ENCODE measurements around the gene TPM2.
A peak's percentile ranks its signal among the peaks of the same experiment; 100 is the strongest.

TPM2 gene

GRCh38 chr9:35716230-35716629, 26.5 kb upstream of the TPM2 start:
- H3K27me3 ChIP-seq (ENCODE audit: insufficient read depth, low read depth, severe bottlenecking) = no peaks in the 10 kb centered on the region
- H3K9me3 ChIP-seq (ENCODE audit: severe bottlenecking) = no peaks in the 10 kb centered on the region
- H3K4me3 ChIP-seq (ENCODE audit: low read depth, low read length) = no peak overlapping the region
- 0 out of 2 replicates have a peak, but pooled peaks have one; percentile 27 for TF ChIP-seq CTCF (IDR thresholded peaks at IDR 0.05; ENCODE audit: low read depth, low read length)
- no peak for DNase-seq
- H3K27ac ChIP-seq = no peak overlapping the region
- peaks cover 87% of the 10 kb centered on the region for H3K36me3 ChIP-seq

GRCh38 chr9:35714579-35715252, 25.0 kb upstream of the TPM2 start:
- no peak for TF ChIP-seq CTCF (IDR thresholded peaks at IDR 0.05; ENCODE audit: low read depth, low read length)
- Histone ChIP-seq H3K36me3 (peaks cover 85% of the 10 kb centered on the region), H3K4me3 (ENCODE audit: low read depth, low read length) (no peak overlapping the region), H3K9me3 (ENCODE audit: severe bottlenecking) (no peaks in the 10 kb centered on the region), H3K27ac (no peak overlapping the region), H3K27me3 (ENCODE audit: insufficient read depth, low read depth, severe bottlenecking) (no peaks in the 10 kb centered on the region)
- no peak for DNase-seq

GRCh38 chr9:35714123-35714522, 24.4 kb upstream of the TPM2 start:
- peaks cover 83% of the 10 kb centered on the region for H3K36me3 ChIP-seq
- TF ChIP-seq CTCF (IDR thresholded peaks at IDR 0.05; ENCODE audit: low read depth, low read length) = no peak

GRCh38 chr9:35713578-35713977, 23.9 kb upstream of the TPM2 start:
- no peak for DNase-seq
- Histone ChIP-seq H3K27ac (no peak overlapping the region), H3K36me3 (peaks cover 85% of the 10 kb centered on the region), H3K4me3 (ENCODE audit: low read depth, low read length) (no peak overlapping the region), H3K27me3 (ENCODE audit: insufficient read depth, low read depth, severe bottlenecking) (no peaks in the 10 kb centered on the region), H3K9me3 (ENCODE audit: severe bottlenecking) (no peaks in the 10 kb centered on the region)
- TF ChIP-seq CTCF (IDR thresholded peaks at IDR 0.05; ENCODE audit: low read depth, low read length) = no peak

More at GRCh38 chr9:35714123-35714522, 24.4 kb upstream of the TPM2 start:
- Histone ChIP-seq H3K9me3 (ENCODE audit: severe bottlenecking) (no peaks in the 10 kb centered on the region), H3K27ac (no peak overlapping the region), H3K4me3 (ENCODE audit: low read depth, low read length) (no peak overlapping the region), H3K27me3 (ENCODE audit: insufficient read depth, low read depth, severe bottlenecking) (no peaks in the 10 kb centered on the region)
- no peak for DNase-seq

- Histone ChIP-seq H3K9me3 (ENCODE audit: severe bottlenecking) (no peaks in the 10 kb centered on the region), H3K4me3 (ENCODE audit: low read depth, low read length) (no peak overlapping the region), H3K27me3 (ENCODE audit: insufficient read depth, low read depth, severe bottlenecking) (no peaks in the 10 kb centered on the region), H3K27ac (no peak overlapping the region), H3K36me3 (peaks cover 85% of the 10 kb centered on the region)
- TF ChIP-seq CTCF (IDR thresholded peaks at IDR 0.05; ENCODE audit: low read depth, low read length) = no peak
- no peak for DNase-seq
These were observed 23.2 kb upstream of the TPM2 start for GRCh38 chr9:35712762-35713400.
